GM23338 (cell line): Measurements from ENCODE around the gene DPF3.

ENCODE experiments used
- CREB1 ChIP-seq: fragments of 250-450 bp; sonication (Bioruptor Pico); IDR thresholded peaks from 2 replicates; pipeline ENCODE4 v1.5.0; 2020; ENCODE audit warnings: low read depth, mild to moderate bottlenecking, moderate library complexity
- ETS1 ChIP-seq: IDR thresholded peaks from 2 replicates; pipeline ENCODE4 v1.6.1; 2016; ENCODE audit warnings: antibody characterized with exemption
- EZH2 ChIP-seq: fragments of 200-600 bp; sonication (generic); IDR thresholded peaks from one replicate; pipeline ENCODE4 v1.8.0; 2017; ENCODE audit warnings: antibody characterized with exemption, mild to moderate bottlenecking, low read depth; ENCODE audit not compliant: unreplicated experiment
- EZH2phosphoT487 ChIP-seq: fragments of 200-600 bp; sonication (generic); IDR thresholded peaks from one replicate; pipeline ENCODE4 v1.8.1; 2018; ENCODE audit warnings: antibody characterized with exemption; ENCODE audit not compliant: unreplicated experiment
- JUNB ChIP-seq: IDR thresholded peaks from one replicate; pipeline ENCODE4 v1.6.1; 2016; ENCODE audit warnings: antibody characterized with exemption; ENCODE audit not compliant: unreplicated experiment
- POLR2AphosphoS5 ChIP-seq: IDR thresholded peaks from 2 replicates; pipeline ENCODE4 v1.6.1; 2016; ENCODE audit warnings: antibody characterized with exemption, low read depth
- ZNF114 ChIP-seq: fragments of 250-450 bp; sonication (Bioruptor Pico); IDR thresholded peaks from 2 replicates; pipeline ENCODE4 v1.5.0; 2020; ENCODE audit warnings: mild to moderate bottlenecking, moderate library complexity
- ZNF331 ChIP-seq: fragments of 250-450 bp; sonication (Bioruptor Pico); IDR thresholded peaks from 2 replicates; pipeline ENCODE4 v1.5.0; 2020; ENCODE audit warnings: low read depth, mild to moderate bottlenecking, moderate library complexity
- TF ChIP-seq, protein P1 (sequence below), 2 experiments: fragments of 200-600 bp in 1 of 2; sonication (generic) in 1 of 2; conservative IDR thresholded peaks; 2 replicates each; pipeline versions ENCODE4 v1.5.1 to v1.6.1; 2016 to 2017; ENCODE audit warnings: antibody characterized with exemption in 2 of 2, low read depth in 2 of 2, mild to moderate bottlenecking in 2 of 2, moderate library complexity in 1 of 2
- TF ChIP-seq, protein P2 (sequence below): IDR thresholded peaks from one replicate; pipeline ENCODE4 v1.6.1; 2018; ENCODE audit warnings: antibody characterized with exemption; ENCODE audit not compliant: unreplicated experiment

DNA sequence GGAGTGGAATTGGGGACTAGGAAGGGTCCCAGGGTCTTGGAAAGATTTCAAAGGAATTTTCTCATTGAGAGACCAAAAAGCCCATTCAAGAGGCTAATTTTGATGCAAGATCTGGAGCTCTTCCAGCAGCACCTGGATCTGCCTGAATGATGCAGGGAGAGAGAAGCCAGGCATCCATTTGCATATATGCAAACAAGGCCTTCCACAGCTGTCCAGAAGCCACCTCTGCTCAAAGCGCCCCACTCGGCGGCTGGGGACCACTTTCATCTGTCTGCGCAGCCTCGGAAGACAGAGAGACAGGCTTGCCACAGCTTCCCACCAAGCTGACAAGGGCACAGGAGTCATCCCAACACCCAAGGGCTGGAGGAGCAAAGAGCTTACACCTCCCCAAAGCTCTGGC is 295.6 kb downstream of the DPF3 start:
- TF ChIP-seq, protein P1, sequence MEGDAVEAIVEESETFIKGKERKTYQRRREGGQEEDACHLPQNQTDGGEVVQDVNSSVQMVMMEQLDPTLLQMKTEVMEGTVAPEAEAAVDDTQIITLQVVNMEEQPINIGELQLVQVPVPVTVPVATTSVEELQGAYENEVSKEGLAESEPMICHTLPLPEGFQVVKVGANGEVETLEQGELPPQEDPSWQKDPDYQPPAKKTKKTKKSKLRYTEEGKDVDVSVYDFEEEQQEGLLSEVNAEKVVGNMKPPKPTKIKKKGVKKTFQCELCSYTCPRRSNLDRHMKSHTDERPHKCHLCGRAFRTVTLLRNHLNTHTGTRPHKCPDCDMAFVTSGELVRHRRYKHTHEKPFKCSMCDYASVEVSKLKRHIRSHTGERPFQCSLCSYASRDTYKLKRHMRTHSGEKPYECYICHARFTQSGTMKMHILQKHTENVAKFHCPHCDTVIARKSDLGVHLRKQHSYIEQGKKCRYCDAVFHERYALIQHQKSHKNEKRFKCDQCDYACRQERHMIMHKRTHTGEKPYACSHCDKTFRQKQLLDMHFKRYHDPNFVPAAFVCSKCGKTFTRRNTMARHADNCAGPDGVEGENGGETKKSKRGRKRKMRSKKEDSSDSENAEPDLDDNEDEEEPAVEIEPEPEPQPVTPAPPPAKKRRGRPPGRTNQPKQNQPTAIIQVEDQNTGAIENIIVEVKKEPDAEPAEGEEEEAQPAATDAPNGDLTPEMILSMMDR (conservative IDR thresholded peaks at IDR 0.05; ENCODE audit: low read depth in 2 of 2), result no peak
- no peak for TF ChIP-seq EZH2phosphoT487
- no peak for TF ChIP-seq ETS1
- TF ChIP-seq CREB1 (CRISPR knock-in tag), result no peak
- no peak for TF ChIP-seq JUNB
- no peak for TF ChIP-seq EZH2
- no peak for TF ChIP-seq ZNF114
- no peak for TF ChIP-seq POLR2AphosphoS5
- TF ChIP-seq, protein P2, sequence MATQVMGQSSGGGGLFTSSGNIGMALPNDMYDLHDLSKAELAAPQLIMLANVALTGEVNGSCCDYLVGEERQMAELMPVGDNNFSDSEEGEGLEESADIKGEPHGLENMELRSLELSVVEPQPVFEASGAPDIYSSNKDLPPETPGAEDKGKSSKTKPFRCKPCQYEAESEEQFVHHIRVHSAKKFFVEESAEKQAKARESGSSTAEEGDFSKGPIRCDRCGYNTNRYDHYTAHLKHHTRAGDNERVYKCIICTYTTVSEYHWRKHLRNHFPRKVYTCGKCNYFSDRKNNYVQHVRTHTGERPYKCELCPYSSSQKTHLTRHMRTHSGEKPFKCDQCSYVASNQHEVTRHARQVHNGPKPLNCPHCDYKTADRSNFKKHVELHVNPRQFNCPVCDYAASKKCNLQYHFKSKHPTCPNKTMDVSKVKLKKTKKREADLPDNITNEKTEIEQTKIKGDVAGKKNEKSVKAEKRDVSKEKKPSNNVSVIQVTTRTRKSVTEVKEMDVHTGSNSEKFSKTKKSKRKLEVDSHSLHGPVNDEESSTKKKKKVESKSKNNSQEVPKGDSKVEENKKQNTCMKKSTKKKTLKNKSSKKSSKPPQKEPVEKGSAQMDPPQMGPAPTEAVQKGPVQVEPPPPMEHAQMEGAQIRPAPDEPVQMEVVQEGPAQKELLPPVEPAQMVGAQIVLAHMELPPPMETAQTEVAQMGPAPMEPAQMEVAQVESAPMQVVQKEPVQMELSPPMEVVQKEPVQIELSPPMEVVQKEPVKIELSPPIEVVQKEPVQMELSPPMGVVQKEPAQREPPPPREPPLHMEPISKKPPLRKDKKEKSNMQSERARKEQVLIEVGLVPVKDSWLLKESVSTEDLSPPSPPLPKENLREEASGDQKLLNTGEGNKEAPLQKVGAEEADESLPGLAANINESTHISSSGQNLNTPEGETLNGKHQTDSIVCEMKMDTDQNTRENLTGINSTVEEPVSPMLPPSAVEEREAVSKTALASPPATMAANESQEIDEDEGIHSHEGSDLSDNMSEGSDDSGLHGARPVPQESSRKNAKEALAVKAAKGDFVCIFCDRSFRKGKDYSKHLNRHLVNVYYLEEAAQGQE, result no peak
- no peak for TF ChIP-seq ZNF331 (CRISPR knock-in tag)
